Measurements from ENCODE around the gene PLEKHH3. TPM values are rescaled to one million over a fixed set of nuclear protein-coding genes. Genes with fewer than 3 reads are reported as not detected.
"Not testable (repeated sequence)": the region's sequence is repeated elsewhere in the genome, so short reads cannot be mapped to it uniquely, and the experiment has no call there.

Gene PLEKHH3
- total RNA-seq, 2 donors from 2014 or later, result 63.0 to 105 TPM

GRCh38 chr17:42670789-42671657, 5.8 kb downstream of the PLEKHH3 start:
- H3K36me3 ChIP-seq (replicated peaks in 1 of 2; ENCODE audit: insufficient read depth in 1 of 2, low read depth in 2 of 2), result peaks cover 7 to 16% of the 10 kb centered on the region in 2 donors
- H3K27me3 ChIP-seq, result no peaks in the 10 kb centered on the region
- DNase-seq (no peak), ATAC-seq (no peak)
- TF ChIP-seq POLR2A (IDR thresholded peaks at IDR 0.05) (peak in 1 of 3 donors; percentile 18), CTCF (IDR thresholded peaks at IDR 0.05) (no peak)
- 86 to 92% methylated on average over 32 to 50 of the region's 50 CpGs for WGBS, 2 donors
- intact Hi-C loops (cut with DNase I), result loop anchor here (5.0 kb wide), 1 partner anchor 59 kb away; no protein-coding TSS in a partner anchor
- no peak overlapping the region for H3K4me3 ChIP-seq
- H3K9me3 ChIP-seq, result no peaks in the 10 kb centered on the region
- peaks cover 80% of the 10 kb centered on the region for H3K4me1 ChIP-seq
- no peak overlapping the region for H3K27ac ChIP-seq

- intact Hi-C loops (cut with DNase I), result loop anchor here (5.0 kb wide), 1 partner anchor 58 kb away; no protein-coding TSS in a partner anchor
- Histone ChIP-seq H3K36me3 (replicated peaks in 1 of 2; ENCODE audit: insufficient read depth in 1 of 2, low read depth in 2 of 2) (peaks cover 7 to 16% of the 10 kb centered on the region in 2 donors), H3K27me3 (no peaks in the 10 kb centered on the region), H3K9me3 (no peaks in the 10 kb centered on the region), H3K4me1 (peaks cover 76% of the 10 kb centered on the region), H3K4me3 (no peak overlapping the region), H3K27ac (peak overlapping the region in 1 of 4 donors; percentile 72)
- ATAC-seq, result no peak
- TF ChIP-seq POLR2A (IDR thresholded peaks at IDR 0.05) (peak in 1 of 3 donors; percentile 3), CTCF (IDR thresholded peaks at IDR 0.05) (no peak)
- 79 to 92% methylated on average over 59 to 78 of the region's 87 CpGs for WGBS, 2 donors
- no peak for DNase-seq
Measured at GRCh38 chr17:42669977-42670788, 6.6 kb downstream of the PLEKHH3 start.

GRCh38 chr17:42669705-42669976, 7.2 kb downstream of the PLEKHH3 start:
- no peak for TF ChIP-seq CTCF (IDR thresholded peaks at IDR 0.05)
- TF ChIP-seq POLR2A (IDR thresholded peaks at IDR 0.05), result peak in 1 of 3 donors; percentile 1
- H3K27ac ChIP-seq, result peak overlapping the region in 3 of 4 donors; percentile 4 to 72 (median 61)
- intact Hi-C loops (cut with DNase I), result no loop called here

GRCh38 chr17:42667088-42667951, 9.5 kb downstream of the PLEKHH3 start:
- peak overlapping the region; percentile 50 to 72 (median 68) for H3K27ac ChIP-seq
- intact Hi-C loops (cut with DNase I), result no loop called here
- H3K4me1 ChIP-seq, result peaks cover 59% of the 10 kb centered on the region
- ATAC-seq (peak; percentile 67), DNase-seq (peak; percentile 52 to 88 (median 70))
- no peak for TF ChIP-seq CTCF (IDR thresholded peaks at IDR 0.05)
- TF ChIP-seq POLR2A (IDR thresholded peaks at IDR 0.05), result peak in 1 of 3 donors; percentile 13
- WGBS, 2 donors, result 39 to 42% methylated on average over 6 to 7 of the region's 7 CpGs
- peaks cover 7 to 16% of the 10 kb centered on the region in 2 donors for H3K36me3 ChIP-seq (replicated peaks in 1 of 2; ENCODE audit: insufficient read depth in 1 of 2, low read depth in 2 of 2)
- no peaks in the 10 kb centered on the region for H3K27me3 ChIP-seq
- H3K4me3 ChIP-seq, result no peak overlapping the region
- no peaks in the 10 kb centered on the region for H3K9me3 ChIP-seq

More at GRCh38 chr17:42669705-42669976, 7.2 kb downstream of the PLEKHH3 start:
- Histone ChIP-seq H3K9me3 (no peaks in the 10 kb centered on the region), H3K36me3 (replicated peaks in 1 of 2; ENCODE audit: insufficient read depth in 1 of 2, low read depth in 2 of 2) (peaks cover 7 to 16% of the 10 kb centered on the region in 2 donors), H3K4me1 (peaks cover 71% of the 10 kb centered on the region), H3K4me3 (no peak overlapping the region), H3K27me3 (no peaks in the 10 kb centered on the region)
- WGBS, 2 donors, result 83 to 98% methylated on average over 8 to 12 of the region's 12 CpGs
- ATAC-seq (no peak), DNase-seq (no peak)

GRCh38 chr17:42666126-42666525, 10.7 kb downstream of the PLEKHH3 start:
- WGBS, 2 donors, result 92 to 96% methylated on average over 4 to 16 of the region's 16 CpGs
- peaks cover 64% of the 10 kb centered on the region for H3K4me1 ChIP-seq
- H3K27ac ChIP-seq, result peak overlapping the region in 1 of 4 donors; percentile 38
- H3K9me3 ChIP-seq; H3K4me3 ChIP-seq; ATAC-seq; intact Hi-C loops (cut with DNase I); DNase-seq; H3K27me3 ChIP-seq: not testable (repeated sequence)
- H3K36me3 ChIP-seq (replicated peaks in 1 of 2; ENCODE audit: insufficient read depth in 1 of 2, low read depth in 2 of 2), result peaks cover 0 to 11% of the 10 kb centered on the region in 2 donors

Measured in body of pancreas (tissue), 4 donors.